Sigmoid colon (tissue), 4 donors: Measurements from ENCODE around the gene INO80D.

Source experiments
- CTCF ChIP-seq, 4 experiments: fragments of 450-650 bp in 3 of 4; fragments of 200-600 bp in 1 of 4; IDR thresholded peaks; one replicate each; pipeline ENCODE4 v1.5.1; 2016 to 2019; ENCODE audit warnings: antibody characterized with exemption in 4 of 4, mild to moderate bottlenecking in 3 of 4, moderate library complexity in 2 of 4
- POLR2A ChIP-seq, 2 donors: fragments of 450-650 bp; IDR thresholded peaks; one replicate each; pipeline ENCODE4 v1.6.1; 2016; ENCODE audit warnings: antibody characterized with exemption in 2 of 2, mild to moderate bottlenecking in 2 of 2, moderate library complexity in 2 of 2
- POLR2AphosphoS5 ChIP-seq, 4 donors: sonication (generic); formaldehyde crosslinking; IDR thresholded peaks; one replicate each; pipeline ENCODE4 v1.6.1; 2017; ENCODE audit warnings: antibody characterized with exemption in 4 of 4

- TF ChIP-seq POLR2A (IDR thresholded peaks at IDR 0.05) (no peak), POLR2AphosphoS5 (IDR thresholded peaks at IDR 0.05) (no peak), CTCF (IDR thresholded peaks at IDR 0.05) (no peak)
These were observed 118.4 kb downstream of the INO80D start for GRCh38 chr2:205967391-205968075.
